ENCODE measurements around the gene RBFOX1. TPM values are rescaled to one million over a fixed set of nuclear protein-coding genes. Genes with fewer than 3 reads are reported as not detected.

RBFOX1 gene
- total and polyA plus RNA-seq, 2 donors from 2014 or later, result 0.24 to 0.66 TPM

GRCh38 chr16:7731141-7731540, 398.5 kb downstream of the RBFOX1 start:
- intact Hi-C loops (cut with DNase I), result no loop called here
- FAIRE-seq, result no peak
- H3K27ac ChIP-seq (ENCODE audit: low read depth in 2 of 2, low read length in 2 of 2), result no peak overlapping the region

GRCh38 chr16:7736138-7736665, 403.6 kb downstream of the RBFOX1 start:
- intact Hi-C loops (cut with DNase I), result no loop called here
- FAIRE-seq, result no peak

More at GRCh38 chr16:7731141-7731540, 398.5 kb downstream of the RBFOX1 start:
- no peak overlapping the region for H3K9ac ChIP-seq (ENCODE audit: low read length in 3 of 3)
- H3K4me3 ChIP-seq (ENCODE audit: low read length in 3 of 3), result no peak overlapping the region
- no peaks in the 10 kb centered on the region for H3K36me3 ChIP-seq (ENCODE audit: control insufficient read depth in 2 of 3, insufficient read depth in 3 of 3, low read length in 3 of 3)
- no peaks in the 10 kb centered on the region for H3K27me3 ChIP-seq (ENCODE audit: control insufficient read depth, insufficient read depth, low read length)
- H3K4me1 ChIP-seq (ENCODE audit: control insufficient read depth in 2 of 3, insufficient read depth in 2 of 3, low read depth in 1 of 3, low read length in 3 of 3), result no peaks in the 10 kb centered on the region
- DNase-seq, result no peak
- no peak for TF ChIP-seq CTCF (IDR thresholded peaks at IDR 0.05; ENCODE audit: borderline replicate concordance, extremely low read depth, insufficient read depth)
- H3K9me3 ChIP-seq (ENCODE audit: control insufficient read depth in 2 of 3, insufficient read depth in 1 of 3, low read length in 3 of 3), result no peaks in the 10 kb centered on the region

GRCh38 chr16:7742626-7743025, 410.0 kb downstream of the RBFOX1 start:
- no peak overlapping the region for H3K4me3 ChIP-seq (ENCODE audit: low read length in 3 of 3)
- H3K9me3 ChIP-seq (ENCODE audit: control insufficient read depth in 2 of 3, insufficient read depth in 1 of 3, low read length in 3 of 3), result peaks cover 0 to 2% (median 0%) of the 10 kb centered on the region in 3 donors
- no peak overlapping the region for H3K27ac ChIP-seq (ENCODE audit: low read depth in 2 of 2, low read length in 2 of 2)
- no peaks in the 10 kb centered on the region for H3K36me3 ChIP-seq (ENCODE audit: control insufficient read depth in 2 of 3, insufficient read depth in 3 of 3, low read length in 3 of 3)
- no peaks in the 10 kb centered on the region for H3K27me3 ChIP-seq (ENCODE audit: control insufficient read depth, insufficient read depth, low read length)
- no peak for FAIRE-seq
- DNase-seq, result no peak
- no peaks in the 10 kb centered on the region for H3K4me1 ChIP-seq (ENCODE audit: control insufficient read depth in 2 of 3, insufficient read depth in 2 of 3, low read depth in 1 of 3, low read length in 3 of 3)
- no peak for TF ChIP-seq CTCF (IDR thresholded peaks at IDR 0.05; ENCODE audit: borderline replicate concordance, extremely low read depth, insufficient read depth)
- no peak overlapping the region for H3K9ac ChIP-seq (ENCODE audit: low read length in 3 of 3)
- intact Hi-C loops (cut with DNase I), result no loop called here

More at GRCh38 chr16:7736138-7736665, 403.6 kb downstream of the RBFOX1 start:
- Histone ChIP-seq H3K4me3 (ENCODE audit: low read length in 3 of 3) (no peak overlapping the region), H3K36me3 (ENCODE audit: control insufficient read depth in 2 of 3, insufficient read depth in 3 of 3, low read length in 3 of 3) (no peaks in the 10 kb centered on the region), H3K27ac (ENCODE audit: low read depth in 2 of 2, low read length in 2 of 2) (no peak overlapping the region), H3K9ac (ENCODE audit: low read length in 3 of 3) (no peak overlapping the region), H3K27me3 (ENCODE audit: control insufficient read depth, insufficient read depth, low read length) (no peaks in the 10 kb centered on the region), H3K9me3 (ENCODE audit: control insufficient read depth in 2 of 3, insufficient read depth in 1 of 3, low read length in 3 of 3) (peaks cover 0 to 2% (median 0%) of the 10 kb centered on the region in 3 donors), H3K4me1 (ENCODE audit: control insufficient read depth in 2 of 3, insufficient read depth in 2 of 3, low read depth in 1 of 3, low read length in 3 of 3) (no peaks in the 10 kb centered on the region)
- no peak for DNase-seq
- TF ChIP-seq CTCF (IDR thresholded peaks at IDR 0.05; ENCODE audit: borderline replicate concordance, extremely low read depth, insufficient read depth), result no peak
